ENCODE results near the gene SHOC2. TPM values are rescaled to one million over a fixed set of nuclear protein-coding genes. Genes with fewer than 3 reads are reported as not detected.

The SHOC2 gene
- total RNA-seq, 3 donors from 2014 or later, result 60.3 to 69.7 (median 65.9) TPM

- intact Hi-C loops (cut with DNase I; ENCODE audit: low total_unique reads), result no loop called here
- H3K4me3 ChIP-seq, result no peak overlapping the region
- H3K36me3 ChIP-seq, result no peaks in the 10 kb centered on the region
- no peaks in the 10 kb centered on the region for H3K9me3 ChIP-seq
- no peak for DNase-seq (ENCODE audit: low spot score in 2 of 2)
- no peaks in the 10 kb centered on the region for H3K27me3 ChIP-seq
- H3K27ac ChIP-seq, result no peak overlapping the region
- TF ChIP-seq POLR2AphosphoS5 (IDR thresholded peaks at IDR 0.05) (no peak), POLR2A (IDR thresholded peaks at IDR 0.05) (no peak), CTCF (IDR thresholded peaks at IDR 0.05) (no peak)
- H3K4me1 ChIP-seq, result no peaks in the 10 kb centered on the region
Observed at GRCh38 chr10:110980807-110981206, 61.4 kb downstream of the SHOC2 start.

- no peaks in the 10 kb centered on the region for H3K4me1 ChIP-seq
- no peak for DNase-seq (ENCODE audit: low spot score in 2 of 2)
- H3K27ac ChIP-seq, result no peak overlapping the region
- intact Hi-C loops (cut with DNase I; ENCODE audit: low total_unique reads), result no loop called here
- no peaks in the 10 kb centered on the region for H3K9me3 ChIP-seq
- no peaks in the 10 kb centered on the region for H3K27me3 ChIP-seq
- no peaks in the 10 kb centered on the region for H3K36me3 ChIP-seq
- no peak for TF ChIP-seq POLR2AphosphoS5 (IDR thresholded peaks at IDR 0.05)
- H3K4me3 ChIP-seq, result no peak overlapping the region
Observed at GRCh38 chr10:110983466-110983865, 64.1 kb downstream of the SHOC2 start.

GRCh38 chr10:110985497-110986275, 66.3 kb downstream of the SHOC2 start:
- H3K36me3 ChIP-seq, result no peaks in the 10 kb centered on the region
- no peak for DNase-seq (ENCODE audit: low spot score in 2 of 2)

GRCh38 chr10:110989016-110989415, 69.6 kb downstream of the SHOC2 start:
- TF ChIP-seq POLR2A (IDR thresholded peaks at IDR 0.05) (no peak), CTCF (IDR thresholded peaks at IDR 0.05) (no peak), POLR2AphosphoS5 (IDR thresholded peaks at IDR 0.05) (no peak)
- intact Hi-C loops (cut with DNase I; ENCODE audit: low total_unique reads), result no loop called here

More at GRCh38 chr10:110985497-110986275, 66.3 kb downstream of the SHOC2 start:
- TF ChIP-seq POLR2AphosphoS5 (IDR thresholded peaks at IDR 0.05) (no peak), CTCF (IDR thresholded peaks at IDR 0.05) (no peak), POLR2A (IDR thresholded peaks at IDR 0.05) (no peak)
- Histone ChIP-seq H3K4me3 (no peak overlapping the region), H3K4me1 (no peaks in the 10 kb centered on the region), H3K27ac (no peak overlapping the region), H3K27me3 (no peaks in the 10 kb centered on the region), H3K9me3 (no peaks in the 10 kb centered on the region)
- intact Hi-C loops (cut with DNase I; ENCODE audit: low total_unique reads), result no loop called here

GRCh38 chr10:110992006-110992800, 72.8 kb downstream of the SHOC2 start:
- intact Hi-C loops (cut with DNase I; ENCODE audit: low total_unique reads), result no loop called here
- H3K27me3 ChIP-seq, result no peaks in the 10 kb centered on the region
- no peak overlapping the region for H3K4me3 ChIP-seq
- H3K36me3 ChIP-seq, result no peaks in the 10 kb centered on the region
- DNase-seq (ENCODE audit: low spot score in 2 of 2), result no peak
- no peak for TF ChIP-seq POLR2AphosphoS5 (IDR thresholded peaks at IDR 0.05)
- no peak for TF ChIP-seq POLR2A (IDR thresholded peaks at IDR 0.05)
- no peak for TF ChIP-seq CTCF (IDR thresholded peaks at IDR 0.05)
- no peaks in the 10 kb centered on the region for H3K9me3 ChIP-seq
- no peaks in the 10 kb centered on the region for H3K4me1 ChIP-seq
- H3K27ac ChIP-seq, result no peak overlapping the region

More at GRCh38 chr10:110989016-110989415, 69.6 kb downstream of the SHOC2 start:
- Histone ChIP-seq H3K36me3 (no peaks in the 10 kb centered on the region), H3K9me3 (no peaks in the 10 kb centered on the region), H3K4me3 (no peak overlapping the region), H3K27me3 (no peaks in the 10 kb centered on the region), H3K27ac (no peak overlapping the region), H3K4me1 (no peaks in the 10 kb centered on the region)
- no peak for DNase-seq (ENCODE audit: low spot score in 2 of 2)
